ENCODE data around the gene XAGE2. TPM values are rescaled to one million over a fixed set of nuclear protein-coding genes. Genes with fewer than 3 reads are reported as not detected.
"Not testable (repeated sequence)": the region's sequence is repeated elsewhere in the genome, so short reads cannot be mapped to it uniquely, and the experiment has no call there.

XAGE2 gene, protein sequence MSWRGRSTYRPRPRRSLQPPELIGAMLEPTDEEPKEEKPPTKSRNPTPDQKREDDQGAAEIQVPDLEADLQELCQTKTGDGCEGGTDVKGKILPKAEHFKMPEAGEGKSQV
- not detected for polyA plus RNA-seq (2013, experiment 1 of 2; ENCODE audit: insufficient read length)
- polyA plus RNA-seq (2013, experiment 2 of 2; ENCODE audit: insufficient read length) = 0.20 TPM

DNA sequence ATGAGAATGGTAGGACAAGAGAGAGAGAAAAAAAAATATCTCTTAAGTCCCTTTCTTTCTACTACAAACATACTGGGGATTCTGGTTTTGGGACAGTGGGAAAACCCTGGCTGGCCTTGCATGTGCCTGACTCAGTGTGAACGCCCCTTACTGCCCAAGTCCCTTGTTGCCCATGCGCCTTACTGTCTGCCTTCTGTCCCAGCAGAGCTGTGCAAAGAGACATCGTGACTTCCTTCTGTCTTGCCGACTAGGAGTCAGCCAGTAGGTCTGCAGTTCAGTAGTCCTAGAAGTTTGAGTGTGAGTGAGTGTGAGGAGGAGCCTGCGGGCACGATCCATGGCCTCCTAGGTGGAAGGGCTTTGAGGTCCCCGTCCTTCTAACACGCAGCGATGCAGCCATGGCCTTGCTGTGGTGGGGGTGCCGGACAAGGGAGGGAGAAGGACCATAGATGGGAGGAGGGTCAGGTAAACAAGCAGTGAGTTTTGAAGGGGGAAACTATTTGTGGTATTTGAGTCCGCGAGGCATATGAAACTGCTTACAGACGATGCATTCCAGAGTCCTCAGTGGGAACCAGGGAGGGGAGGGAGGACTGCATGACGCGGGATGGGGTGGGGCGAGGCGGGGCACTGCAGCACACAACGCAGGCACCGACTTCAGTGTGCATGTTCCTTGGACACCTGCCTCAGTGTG lies at the start of gene XAGE2:
Gene XAGE2, plus strand, starts transcription at position 654 of the 688 bp plus-strand sequence. CDS start 994 bp downstream, outside the sequence.
- peak; percentile 13 for DNase-seq

DNA sequence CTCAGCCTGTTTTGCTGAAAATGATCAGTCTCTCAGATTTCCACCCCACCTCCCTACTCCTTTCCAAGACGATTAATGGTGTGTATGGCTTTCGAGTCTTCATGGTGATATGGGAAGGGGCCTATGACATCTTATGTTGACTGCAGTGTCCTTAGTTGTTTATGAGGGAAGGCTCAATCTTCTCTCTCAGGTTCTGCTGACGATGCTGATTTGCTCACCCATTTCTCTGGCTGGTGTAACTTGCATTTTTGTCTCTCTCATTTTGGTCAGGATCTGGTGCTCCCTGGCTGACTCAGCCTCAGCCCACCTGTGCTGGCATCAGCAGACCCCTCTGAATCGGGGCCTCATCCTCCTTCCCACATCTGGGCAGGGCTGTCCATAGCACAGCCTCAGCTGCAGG lies 31.4 kb upstream of the XAGE2 start:
- DNase-seq = no peak

DNA sequence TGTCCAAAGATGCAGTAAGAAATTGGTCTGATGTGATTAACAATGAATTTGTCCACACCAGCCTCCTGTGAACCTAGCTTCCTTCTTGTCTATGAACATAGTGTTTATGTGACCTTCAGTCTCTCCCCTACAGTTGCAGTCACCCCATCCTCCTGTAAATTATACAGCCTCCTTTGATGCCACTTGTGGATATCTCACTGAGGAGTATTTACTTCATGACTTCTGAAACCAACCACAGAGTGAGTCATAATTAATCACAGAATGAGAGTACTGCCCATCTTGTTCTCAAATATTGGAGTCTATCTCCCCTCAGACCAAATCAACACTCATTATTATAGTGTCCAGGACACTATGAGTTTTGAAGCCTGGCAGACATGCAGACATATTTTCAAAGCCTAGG lies 27.3 kb upstream of the XAGE2 start:
- DNase-seq = peak; percentile 2

DNA sequence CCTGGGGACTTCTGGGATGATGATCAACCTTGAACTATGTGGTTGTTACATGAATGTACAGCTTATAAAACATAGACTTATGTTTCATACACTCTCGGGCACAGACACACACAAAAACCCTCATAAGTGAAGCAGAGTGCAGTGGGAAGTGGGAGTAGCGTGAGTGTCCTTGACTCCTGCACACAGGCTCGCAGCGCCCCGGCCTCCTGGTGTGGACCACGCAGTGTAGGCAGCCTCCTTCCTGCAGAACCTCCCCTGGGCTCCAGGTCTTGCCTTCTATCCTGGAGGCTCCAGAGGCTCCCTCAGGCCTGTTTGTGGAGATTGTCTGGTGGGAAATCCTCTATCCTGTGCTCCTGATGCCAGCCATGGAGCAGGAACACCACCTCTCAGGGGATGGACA lies 25.7 kb upstream of the XAGE2 start:
- not testable (repeated sequence) for DNase-seq

DNA sequence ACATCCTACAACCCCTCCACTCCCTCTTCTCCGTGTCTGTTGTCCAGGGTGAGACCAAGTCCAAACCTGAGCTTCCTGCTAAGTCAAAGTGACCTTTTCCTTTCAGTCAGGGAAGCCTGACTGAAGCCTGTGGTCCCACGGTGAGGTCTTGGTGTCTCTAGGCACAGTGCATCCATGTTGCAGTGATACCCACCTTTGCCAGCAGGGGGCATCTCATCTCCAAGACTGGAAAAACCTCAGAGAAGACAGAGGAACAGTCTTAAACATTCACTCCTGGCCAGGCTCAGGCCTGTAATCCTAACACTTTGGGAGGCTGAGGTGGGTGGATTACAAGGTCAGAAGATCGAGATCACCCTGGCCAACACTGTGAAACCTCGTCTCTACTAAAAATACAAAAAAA lies 23.4 kb upstream of the XAGE2 start:
- DNase-seq = peak; percentile 45

DNA sequence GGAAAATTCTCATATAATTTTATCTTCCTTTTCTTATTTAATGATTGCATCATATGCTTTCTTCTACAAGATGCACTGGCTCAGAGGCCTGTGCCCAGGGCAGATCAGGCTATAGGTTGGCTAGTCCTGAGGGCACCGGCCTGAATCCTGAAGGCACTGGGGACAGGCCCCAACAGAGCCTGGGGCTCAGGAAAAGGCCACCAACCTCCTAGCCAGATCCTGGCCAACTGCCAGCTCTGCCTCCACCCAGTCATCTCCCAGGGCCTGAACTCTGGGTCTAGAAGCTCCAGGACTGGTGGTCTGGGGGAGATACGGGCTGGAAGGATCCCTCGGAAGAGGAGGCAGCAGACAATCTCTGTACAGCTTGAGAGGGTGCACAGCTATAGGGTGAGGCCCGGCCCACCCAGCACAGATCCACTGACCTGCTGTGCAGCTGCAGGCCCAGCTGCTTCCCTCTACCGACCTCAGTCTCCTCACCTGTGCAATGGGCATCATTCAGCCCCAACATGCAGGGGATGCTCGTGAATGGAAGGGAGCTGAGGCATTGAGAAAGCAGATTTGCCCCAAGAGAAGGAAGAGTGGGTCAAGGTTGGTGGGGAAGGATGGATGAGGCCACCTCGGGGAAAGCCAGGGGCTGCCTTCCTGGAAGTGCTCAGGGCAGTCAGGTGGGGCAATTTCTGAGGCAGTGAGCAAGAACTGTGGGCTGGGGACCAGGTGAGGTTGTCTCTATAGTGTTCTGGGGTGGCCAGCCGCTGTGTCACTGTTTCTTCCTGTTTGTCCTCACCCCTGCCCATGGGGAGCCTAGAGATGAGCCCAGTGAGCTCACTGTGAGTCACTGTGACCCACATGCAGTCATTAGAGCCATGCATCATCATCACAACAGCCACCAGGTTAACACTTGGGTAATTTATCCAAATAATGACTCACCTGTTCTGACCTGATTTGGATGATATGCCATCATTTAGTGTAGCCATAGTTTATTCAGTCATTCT lies 22.4 kb upstream of the XAGE2 start:
- DNase-seq = peak; percentile 27

DNA sequence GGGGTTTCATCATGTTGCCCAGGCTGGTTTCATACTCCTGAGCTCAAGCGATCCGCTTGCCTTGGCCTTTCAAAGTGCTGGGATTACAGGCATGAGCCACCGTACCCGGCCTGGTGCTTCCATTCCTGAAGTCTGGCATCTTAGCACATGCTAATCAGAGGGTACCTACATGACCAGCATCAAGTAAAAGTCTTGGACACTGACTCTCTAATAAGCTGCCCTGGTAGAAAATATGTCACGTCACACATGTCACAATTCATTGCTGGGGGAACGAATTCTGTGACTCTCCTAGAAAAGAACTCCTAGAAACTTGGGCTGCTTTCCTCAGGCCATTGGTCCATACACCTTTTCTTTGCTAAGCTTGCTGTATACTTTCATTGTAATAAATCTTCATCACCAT lies 19.1 kb upstream of the XAGE2 start:
- DNase-seq = no peak

DNA sequence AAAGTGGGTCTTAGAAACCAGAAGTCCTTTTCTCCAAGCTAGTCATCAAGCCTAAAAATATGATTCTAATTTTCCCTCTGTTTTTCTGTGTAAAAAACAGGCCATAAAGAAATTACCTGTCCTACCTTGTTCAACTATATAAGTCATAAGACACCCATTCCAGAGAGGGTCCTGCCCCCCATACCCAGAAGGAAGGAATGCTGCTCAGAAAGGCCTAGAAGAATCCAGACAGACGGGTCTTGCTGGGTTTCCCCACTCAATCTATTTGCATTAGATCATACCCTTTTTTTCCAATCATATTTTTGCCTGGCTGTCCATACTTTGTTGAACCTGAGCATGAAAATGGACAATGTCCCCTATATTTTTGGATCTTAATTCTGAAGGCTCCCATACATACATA lies 16.3 kb upstream of the XAGE2 start:
- no peak for DNase-seq

DNA sequence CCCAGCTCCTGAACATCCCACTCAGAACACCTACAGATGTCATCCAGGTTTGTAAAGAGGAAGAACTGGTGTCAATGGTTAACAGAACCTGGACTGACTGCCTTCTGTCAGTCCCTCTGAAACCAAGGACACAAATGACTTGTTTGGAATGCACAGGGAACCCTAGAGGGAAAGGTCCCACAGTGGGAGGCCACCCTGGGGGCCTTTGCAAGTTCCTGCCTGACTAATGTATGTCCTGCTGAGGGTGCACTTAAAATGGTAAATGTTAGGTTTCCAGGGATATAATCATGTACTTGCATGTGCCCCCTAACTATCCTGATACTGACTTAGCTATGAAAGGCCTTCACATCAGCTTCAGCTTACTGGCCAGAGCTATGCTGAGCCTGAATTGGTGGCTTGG lies 15.0 kb upstream of the XAGE2 start:
- DNase-seq = peak; percentile 5

DNA sequence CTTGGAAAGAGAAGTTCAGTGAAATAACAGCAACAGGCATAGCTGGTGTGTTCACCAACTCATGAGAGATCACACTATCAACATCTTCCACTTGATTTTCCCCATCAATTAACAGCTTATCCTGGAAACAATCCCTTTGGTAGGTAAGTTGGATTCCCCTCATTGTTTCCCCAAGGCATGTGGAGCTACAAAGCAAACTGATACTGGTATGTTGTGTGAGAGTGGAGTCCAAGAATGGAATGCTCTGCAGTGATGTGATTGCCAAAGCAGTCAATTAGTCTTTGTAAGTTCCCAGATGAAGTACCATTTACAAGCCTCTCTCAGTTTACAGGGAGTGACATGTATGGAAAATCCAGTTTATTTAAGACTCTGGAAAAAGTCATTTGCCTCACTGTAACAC lies 13.7 kb upstream of the XAGE2 start:
- no peak for DNase-seq

DNA sequence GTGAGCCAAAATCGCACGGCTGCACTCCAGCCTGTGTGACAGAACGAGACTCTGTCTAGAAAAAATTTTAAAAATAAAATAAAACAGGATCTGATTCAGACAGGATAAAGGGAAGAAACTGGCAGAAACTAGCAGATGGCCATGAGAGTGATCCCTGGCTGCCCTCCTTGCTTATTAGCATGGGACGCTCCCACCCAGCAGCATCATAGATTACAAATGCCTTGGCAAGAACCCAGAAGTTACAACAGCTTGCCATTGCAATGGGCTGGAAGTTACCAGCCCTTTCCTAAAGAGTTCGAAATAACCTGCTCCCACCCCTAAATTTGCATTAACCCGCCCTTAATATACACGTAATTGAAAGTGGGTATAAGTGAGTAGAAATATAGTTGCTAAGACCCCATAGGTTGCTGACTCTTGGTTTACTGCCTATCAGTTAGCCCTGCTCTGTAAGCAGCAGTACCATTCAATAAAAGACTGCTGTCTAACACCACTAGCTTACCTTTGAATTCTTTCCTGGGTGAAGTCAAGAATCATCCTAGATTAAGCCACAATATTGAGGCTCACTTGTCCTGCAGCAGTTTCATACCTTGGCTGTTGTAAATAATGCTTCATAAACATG lies 9.1 kb upstream of the XAGE2 start:
- no peak for DNase-seq

DNA sequence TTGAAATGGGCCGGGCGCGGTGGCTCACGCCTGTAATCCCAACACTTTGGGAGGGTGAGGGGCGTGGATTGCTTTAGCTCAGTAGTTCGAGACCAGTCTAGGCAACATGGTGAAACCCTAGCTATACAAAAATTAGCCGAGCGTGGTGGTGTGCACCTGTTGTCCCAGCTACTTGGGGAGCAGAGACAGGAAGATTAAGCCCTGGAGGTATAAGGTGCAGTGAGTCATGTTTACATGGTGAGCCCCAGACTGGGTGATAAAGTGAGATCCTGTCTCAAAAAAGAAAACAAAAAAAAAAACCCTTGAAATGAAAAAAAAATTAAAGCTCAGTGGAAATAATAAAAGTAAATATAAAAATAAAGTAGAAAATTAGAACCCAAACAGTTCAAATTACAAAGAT lies 6.9 kb upstream of the XAGE2 start:
- no peak for DNase-seq

DNA sequence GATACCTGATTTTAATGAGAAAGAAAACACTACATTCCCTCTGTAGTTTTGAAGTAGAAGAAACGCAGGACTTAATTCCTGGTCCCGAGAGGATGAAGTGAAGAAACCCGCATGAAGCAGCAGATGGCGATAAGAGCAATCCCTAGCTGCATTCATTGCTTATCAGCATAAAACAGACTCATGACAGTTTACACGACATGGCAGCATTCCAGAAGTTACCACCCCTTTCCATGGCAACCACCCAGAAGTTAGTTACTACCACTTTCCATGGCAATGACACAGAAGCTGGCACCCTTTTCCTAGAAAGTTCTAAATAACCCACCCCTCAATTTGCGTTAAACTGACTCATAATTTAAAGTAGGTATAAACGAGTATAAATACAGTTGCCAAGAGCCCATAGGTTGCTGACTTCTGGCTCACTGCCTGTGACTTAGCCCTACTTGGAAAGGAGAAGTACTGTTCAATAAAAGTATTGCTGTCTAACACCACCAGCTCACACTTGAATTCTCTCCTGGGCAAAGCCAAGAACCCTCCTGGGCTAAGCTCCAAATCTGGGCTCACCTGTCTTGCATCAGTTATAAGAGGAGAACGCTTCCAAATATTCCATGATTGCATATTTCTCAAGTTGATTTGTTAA lies 5.5 kb upstream of the XAGE2 start:
- DNase-seq = peak; percentile 1

DNA sequence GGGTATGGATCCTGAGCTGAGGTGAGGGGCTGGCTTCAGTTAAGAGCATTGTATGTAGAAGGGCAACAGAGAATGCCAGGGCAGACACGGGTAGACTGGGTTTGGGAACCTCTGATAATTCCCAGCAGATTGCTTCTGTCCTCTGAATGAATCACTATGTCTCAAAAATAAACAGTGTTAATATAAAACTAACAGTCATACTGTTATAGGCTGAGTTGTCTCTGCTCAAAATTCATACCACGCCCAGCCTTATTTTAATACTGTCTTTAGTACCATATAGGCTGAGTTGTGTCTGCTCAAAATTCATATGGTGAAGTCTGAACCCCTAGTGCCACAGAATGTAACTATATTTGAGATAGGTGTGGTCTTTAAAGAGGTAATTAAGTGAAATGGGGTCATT lies 10.0 kb downstream of the XAGE2 start:
- no peak for DNase-seq

DNA sequence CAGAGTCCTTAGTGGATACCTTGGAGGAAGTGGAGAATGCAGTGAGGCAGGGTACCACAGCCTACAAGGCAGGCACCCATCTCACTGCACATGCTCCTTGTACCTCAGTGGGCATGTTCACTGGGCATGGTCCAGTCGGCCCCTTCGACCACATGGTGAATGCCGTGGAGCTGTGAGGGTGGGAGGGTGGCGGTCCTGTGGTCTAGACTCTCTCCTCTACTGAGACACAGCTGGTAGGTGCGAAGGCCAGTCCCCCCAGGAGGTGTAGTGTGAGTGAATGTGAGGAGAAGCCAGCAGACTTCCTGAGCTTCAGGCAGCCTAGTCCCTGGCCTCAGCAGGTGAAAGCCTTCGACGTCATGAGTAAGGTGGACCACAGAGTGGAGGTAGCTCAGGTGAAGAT lies 12.2 kb downstream of the XAGE2 start:
- no peak for DNase-seq

DNA sequence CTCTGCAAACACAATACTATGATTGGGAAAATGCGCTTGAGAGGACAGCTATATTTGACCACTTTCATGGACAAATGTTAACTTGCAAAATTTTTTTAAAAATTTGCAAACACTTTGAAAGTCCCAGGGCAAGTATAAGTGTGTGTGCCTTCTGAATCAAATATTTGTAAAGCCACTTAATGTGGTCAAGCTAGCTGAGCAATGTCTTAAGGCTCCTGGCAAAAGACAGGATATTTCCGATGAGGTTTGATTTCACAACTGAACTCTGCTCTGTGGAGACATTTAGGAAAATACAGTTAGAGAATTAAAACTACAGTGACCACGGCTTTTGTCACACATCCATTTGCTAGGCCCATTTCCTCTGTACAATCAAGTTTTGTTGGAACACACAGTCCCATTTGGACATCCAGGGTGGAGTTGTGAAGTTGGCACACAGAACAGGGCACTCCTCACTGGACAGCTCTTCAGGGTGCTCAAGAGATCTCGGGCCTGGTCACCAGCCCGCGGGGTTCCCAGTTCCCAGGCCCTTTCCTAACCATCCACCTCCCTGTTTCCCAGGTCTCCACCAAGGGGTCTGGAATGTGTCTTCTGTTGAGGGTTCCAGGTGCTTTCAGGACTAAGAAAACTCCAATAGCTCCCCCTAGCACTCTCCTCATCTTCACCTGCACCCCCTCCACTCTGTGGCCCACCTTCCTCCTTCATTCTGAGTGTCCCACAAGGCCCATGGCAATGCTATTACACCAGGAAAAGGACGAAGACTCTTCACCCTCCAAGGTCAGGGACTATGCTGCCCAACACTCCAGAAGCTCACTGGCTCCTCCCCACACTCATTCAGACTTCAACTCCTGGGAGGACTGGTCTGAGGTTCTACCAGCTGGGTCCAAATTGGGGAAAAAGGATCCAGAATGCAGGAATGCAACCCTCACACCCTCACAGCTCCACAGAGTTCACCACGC lies 41.9 kb downstream of the XAGE2 start:
- no peak for DNase-seq

DNA sequence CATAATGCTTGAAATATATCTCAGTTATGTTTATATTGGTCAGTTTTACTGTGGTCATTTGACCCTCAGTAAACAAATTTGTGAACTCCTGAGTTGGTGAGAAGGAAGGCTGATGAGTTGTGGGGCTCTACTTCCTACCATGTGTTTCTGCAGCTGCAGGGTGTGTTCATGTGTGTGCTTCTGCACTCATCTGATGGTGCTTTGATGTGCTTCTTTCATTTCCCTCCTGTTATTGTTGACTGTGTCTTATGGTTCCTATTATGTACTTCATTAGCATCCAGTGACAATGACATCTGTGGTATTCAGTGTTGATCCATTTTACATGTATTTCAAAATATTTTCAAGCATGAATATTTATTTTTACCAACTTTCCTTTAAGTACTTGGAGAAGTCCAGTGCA lies 46.5 kb downstream of the XAGE2 start:
- no peak for DNase-seq

DNA sequence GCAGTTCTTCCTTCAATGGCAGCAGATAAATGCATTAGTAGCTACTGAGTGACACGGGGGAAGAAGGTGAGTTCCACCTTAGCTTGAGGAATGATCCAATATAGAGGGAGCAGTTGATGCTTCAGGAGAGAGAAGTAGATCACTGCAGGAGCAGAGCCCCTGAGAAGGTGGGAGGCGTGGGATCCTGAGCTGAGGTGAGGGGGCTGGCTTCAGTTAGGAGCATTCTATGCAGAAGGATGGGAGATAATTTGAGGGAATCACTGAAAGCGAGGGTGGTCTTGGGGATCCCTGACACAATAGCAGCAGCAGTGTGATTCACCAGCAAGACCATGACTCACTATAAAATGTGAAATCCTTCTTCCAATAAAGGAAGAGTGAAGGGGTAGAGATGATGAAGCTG lies 48.0 kb downstream of the XAGE2 start:
- no peak for DNase-seq

DNA sequence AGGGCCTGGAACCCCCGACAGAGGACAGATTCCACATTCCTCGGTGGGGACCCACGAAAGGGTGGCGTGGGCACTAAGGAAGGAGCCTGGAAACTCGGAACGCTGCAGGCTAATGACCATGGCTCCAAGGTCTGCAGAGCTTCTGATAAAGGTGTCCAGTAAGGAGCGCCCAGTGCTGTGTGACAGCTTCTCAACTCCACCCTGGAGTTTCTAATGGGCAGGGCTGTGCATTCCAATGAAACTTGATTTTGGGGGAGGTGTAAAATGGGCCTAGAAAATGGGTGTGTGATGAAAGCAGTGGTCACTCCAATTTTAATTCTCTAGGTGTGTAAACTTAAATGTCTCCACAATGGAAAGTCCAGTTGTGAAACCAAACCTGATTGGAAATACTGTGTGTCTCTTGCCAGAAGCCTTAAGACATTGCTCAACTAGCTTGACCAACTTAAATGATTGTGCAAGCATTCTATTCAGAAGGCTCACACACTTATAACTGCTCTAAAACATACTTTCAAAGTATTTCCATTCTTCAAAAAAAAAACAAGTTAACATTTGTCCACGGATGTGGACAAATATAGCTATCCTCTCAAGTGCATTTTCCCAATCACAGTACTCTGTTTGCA lies 52.1 kb downstream of the XAGE2 start:
- DNase-seq = no peak

DNA sequence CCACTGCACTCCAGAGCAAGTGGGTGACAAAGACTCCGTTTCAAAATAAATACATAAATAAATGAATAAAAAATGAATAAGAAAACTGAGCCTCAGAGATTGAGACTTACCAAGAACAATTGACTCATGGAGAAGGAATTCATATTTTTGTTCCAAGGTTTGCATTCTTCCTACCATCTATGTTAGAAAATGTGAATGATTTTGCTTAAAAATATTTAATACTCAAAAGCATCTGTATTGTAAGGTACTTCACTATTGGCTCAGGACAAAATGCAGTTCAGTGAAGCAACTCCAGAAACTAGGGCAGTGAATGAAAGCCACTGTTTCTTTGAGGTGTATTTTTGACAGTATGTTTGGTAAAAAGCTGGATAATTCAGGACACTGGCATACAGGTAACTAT lies 54.1 kb downstream of the XAGE2 start:
- peak; percentile 87 for DNase-seq

DNA sequence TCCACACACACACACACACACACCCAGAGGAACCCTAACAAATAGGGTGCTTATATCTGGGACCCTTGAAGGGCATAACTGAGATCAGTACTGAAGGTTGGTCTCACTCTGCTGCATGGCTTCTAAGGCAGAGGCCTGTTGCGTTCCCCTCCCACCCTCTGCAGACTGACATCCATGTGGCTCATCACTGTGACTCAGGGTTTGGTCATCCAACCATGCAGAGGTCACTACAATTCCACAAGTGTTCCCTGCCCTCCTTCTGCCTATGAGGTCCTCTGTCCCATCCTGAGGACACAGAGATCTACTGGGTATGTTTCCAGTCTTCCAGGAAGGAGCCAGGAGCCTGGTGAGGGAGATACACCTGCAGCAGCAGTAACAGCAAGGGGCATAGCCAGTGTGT lies 55.8 kb downstream of the XAGE2 start:
- DNase-seq = peak; percentile 81
